ENCODE results near the gene PNPLA7. TPM values are rescaled to one million over a fixed set of nuclear protein-coding genes. Genes with fewer than 3 reads are reported as not detected.
A peak's percentile ranks its signal among the peaks of the same experiment; 100 is the strongest.

PNPLA7 gene
- total and polyA plus RNA-seq, 2 of the 4 experiments (the other 2 are of a cell fraction), result under 0.01 to 0.89 TPM

DNA sequence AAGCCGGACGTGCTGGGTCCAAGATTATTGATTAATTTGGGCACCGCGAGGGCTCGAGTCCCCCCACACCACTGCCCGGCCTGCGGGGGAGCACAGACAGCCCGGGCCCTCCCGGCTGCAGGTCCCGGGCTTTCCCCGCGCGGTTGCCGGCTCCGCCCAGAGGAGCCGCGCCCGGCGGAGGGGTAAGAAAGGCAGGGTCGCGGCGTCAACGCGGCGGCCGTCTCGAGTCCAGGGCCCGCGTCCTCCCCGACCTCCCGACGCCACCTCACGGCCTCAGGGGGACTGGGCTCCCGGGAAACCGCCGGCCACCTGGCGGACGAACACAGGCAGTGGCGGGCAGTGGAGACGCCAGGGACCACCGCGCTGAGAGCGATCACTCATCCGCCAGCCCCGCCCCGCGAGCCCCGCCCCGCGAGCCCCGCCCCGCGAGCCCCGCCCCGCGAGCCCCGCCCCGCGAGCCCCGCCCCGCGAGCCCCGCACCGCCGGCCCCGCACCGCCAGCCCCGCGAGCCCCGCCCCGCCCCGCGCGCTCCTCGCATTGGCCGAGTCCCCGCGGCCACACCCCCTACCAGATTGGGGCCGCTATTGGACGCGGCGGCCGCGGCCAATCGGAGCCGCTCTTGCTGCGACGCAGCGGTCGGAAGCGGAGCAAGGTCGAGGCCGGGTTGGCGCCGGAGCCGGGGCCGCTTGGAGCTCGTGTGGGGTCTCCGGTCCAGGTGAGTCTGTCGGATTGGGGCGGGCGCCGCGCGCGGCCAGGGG lies 1.2 kb upstream of the PNPLA7 start, which contains the start of gene MRPL41:
Gene MRPL41 (plus strand): TSS at position 616 of the 758 bp plus-strand sequence. CDS start 203 bp downstream, outside the sequence.
- peak within 1 kb of the TSS; percentile 98 for H2AFZ ChIP-seq (replicated peaks; ENCODE audit: low read length, poor library complexity)
- no peak within 1 kb of the TSS for H3K18ac ChIP-seq (ENCODE audit: low read depth, low read length)
- H3K79me1 ChIP-seq (ENCODE audit: low read depth in 1 of 2, low read length in 2 of 2), result peaks cover 13 to 29% of the 10 kb centered on the region in 2 experiments
- CTCF ChIA-PET, result interaction anchor here (1.2 kb wide), 1 partner anchor 16 kb away, joined by 7 read pairs; no protein-coding TSS in a partner anchor
- DNase-seq, result peak; percentile 68
- H2BK15ac ChIP-seq (ENCODE audit: low read depth, low read length), result no peak within 1 kb of the TSS; the same call in 2 of the 3 replicates
- H3K4ac ChIP-seq (ENCODE audit: low read depth, low read length), result peak within 1 kb of the TSS; percentile 68
- H3K27ac ChIP-seq (ENCODE audit: insufficient read depth, low read length), result peak within 1 kb of the TSS; percentile 57
- no peak within 1 kb of the TSS for H2BK20ac ChIP-seq (ENCODE audit: low read depth, low read length)
- no peaks in the 10 kb centered on the region for H3K9me3 ChIP-seq (ENCODE audit: control insufficient read depth, insufficient read depth, low read length)
- no peak within 1 kb of the TSS for H2BK120ac ChIP-seq (ENCODE audit: low read depth, low read length)
- no peak within 1 kb of the TSS for H4K91ac ChIP-seq (ENCODE audit: insufficient read depth, low read depth, low read length)
- no peak within 1 kb of the TSS for H3K56ac ChIP-seq (ENCODE audit: extremely low read depth, insufficient read depth, low read length)
- H3K9me1 ChIP-seq (ENCODE audit: insufficient read depth, low read length), result no peaks in the 10 kb centered on the region
- peaks cover 5% of the 10 kb centered on the region; the same call in 1 of the 2 replicates for H3K4me1 ChIP-seq (ENCODE audit: control insufficient read depth, insufficient read depth, low read length)
- dilution Hi-C loops (cut with HindIII; ENCODE audit: low sequenced_read_pairs, unreplicated experiment), result no loop called here
- POLR2A ChIA-PET (ENCODE audit: unreplicated experiment), result no interaction called here
- H4K8ac ChIP-seq (ENCODE audit: low read depth in 2 of 2, low read length in 2 of 2), result peak within 1 kb of the TSS; percentile 77 to 80; a peak in 3 of 4 replicates
- H3K36me3 ChIP-seq (ENCODE audit: control insufficient read depth, insufficient read depth, low read length), result peaks cover 19% of the 10 kb centered on the region
- H4K5ac ChIP-seq (ENCODE audit: low read depth, low read length), result peak within 1 kb of the TSS; percentile 30; the same call in 1 of the 2 replicates
- H3K4me2 ChIP-seq (ENCODE audit: low read depth, low read length), result peak within 1 kb of the TSS; percentile 95
- WGBS, 2 experiments (ENCODE audit: extremely low coverage in 2 of 2, insufficient read length in 1 of 2), result 1% methylated on average over 47 of the region's 106 CpGs; no CpG with 5 or more reads in 1 of the 2 experiments
- H3K9ac ChIP-seq (ENCODE audit: low read depth, low read length), result peak within 1 kb of the TSS; percentile 69
- peak within 1 kb of the TSS; percentile 21 for H2BK5ac ChIP-seq (ENCODE audit: low read depth, low read length, poor library complexity, severe bottlenecking)
- BruUV-seq (replicated peaks), result no TSS peak
- H3K4me3 ChIP-seq (ENCODE audit: insufficient read depth, low read depth, low read length), result peak within 1 kb of the TSS; percentile 85
- 0 out of 2 replicates have a peak, but pooled peaks cover 9% of the 10 kb centered on the region for H4K20me1 ChIP-seq (ENCODE audit: insufficient read depth, low read length)
- intact Hi-C loops (cut with micrococcal nuclease), result no loop called here
- H2AK5ac ChIP-seq (ENCODE audit: low read depth, low read length), result peak within 1 kb of the TSS; percentile 85
- peak; percentile 92 for ATAC-seq (ENCODE audit: low read depth)
- H3K23ac ChIP-seq (ENCODE audit: low read depth, low read length), result peak within 1 kb of the TSS; percentile 10; the same call in 1 of the 2 replicates
- H3K14ac ChIP-seq (replicated peaks; ENCODE audit: low read depth, low read length), result peak within 1 kb of the TSS; percentile 45; the same call in 1 of the 2 replicates
- H2AK9ac ChIP-seq (replicated peaks; ENCODE audit: low read depth, low read length, poor library complexity), result peak within 1 kb of the TSS; percentile 96
- in situ Hi-C loops (cut with MboI; ENCODE audit: low sequenced_read_pairs), result no loop called here
- H3K27me3 ChIP-seq (ENCODE audit: control insufficient read depth, insufficient read depth, low read length), result no peaks in the 10 kb centered on the region
- no peak for TF ChIP-seq RCOR1 (IDR thresholded peaks at IDR 0.05; ENCODE audit: insufficient replicate concordance, low read length)
- TF ChIP-seq, protein P1, sequence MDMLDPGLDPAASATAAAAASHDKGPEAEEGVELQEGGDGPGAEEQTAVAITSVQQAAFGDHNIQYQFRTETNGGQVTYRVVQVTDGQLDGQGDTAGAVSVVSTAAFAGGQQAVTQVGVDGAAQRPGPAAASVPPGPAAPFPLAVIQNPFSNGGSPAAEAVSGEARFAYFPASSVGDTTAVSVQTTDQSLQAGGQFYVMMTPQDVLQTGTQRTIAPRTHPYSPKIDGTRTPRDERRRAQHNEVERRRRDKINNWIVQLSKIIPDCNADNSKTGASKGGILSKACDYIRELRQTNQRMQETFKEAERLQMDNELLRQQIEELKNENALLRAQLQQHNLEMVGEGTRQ (IDR thresholded peaks at IDR 0.05; ENCODE audit: low read depth, low read length), result no peak
- TF ChIP-seq POLR2A (IDR thresholded peaks at IDR 0.05; ENCODE audit: low read depth, low read length), result peak; percentile 55; the same call in 1 of the 2 replicates
- no peak for TF ChIP-seq FOS (IDR thresholded peaks at IDR 0.05; ENCODE audit: low read depth, low read length)
- TF ChIP-seq, protein P2, sequence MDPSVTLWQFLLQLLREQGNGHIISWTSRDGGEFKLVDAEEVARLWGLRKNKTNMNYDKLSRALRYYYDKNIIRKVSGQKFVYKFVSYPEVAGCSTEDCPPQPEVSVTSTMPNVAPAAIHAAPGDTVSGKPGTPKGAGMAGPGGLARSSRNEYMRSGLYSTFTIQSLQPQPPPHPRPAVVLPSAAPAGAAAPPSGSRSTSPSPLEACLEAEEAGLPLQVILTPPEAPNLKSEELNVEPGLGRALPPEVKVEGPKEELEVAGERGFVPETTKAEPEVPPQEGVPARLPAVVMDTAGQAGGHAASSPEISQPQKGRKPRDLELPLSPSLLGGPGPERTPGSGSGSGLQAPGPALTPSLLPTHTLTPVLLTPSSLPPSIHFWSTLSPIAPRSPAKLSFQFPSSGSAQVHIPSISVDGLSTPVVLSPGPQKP (IDR thresholded peaks at IDR 0.05; ENCODE audit: borderline replicate concordance, low read depth, low read length), result no peak
- TF ChIP-seq MAZ (IDR thresholded peaks at IDR 0.05; ENCODE audit: borderline replicate concordance, low read depth, low read length), result peak; percentile 8; the same call in 1 of the 2 replicates
- no peak for TF ChIP-seq NFE2L2 (IDR thresholded peaks at IDR 0.05; ENCODE audit: low read depth, low read length)
- no peak for TF ChIP-seq BHLHE40 (IDR thresholded peaks at IDR 0.05; ENCODE audit: low read depth, low read length)
- no peak for TF ChIP-seq RFX5 (IDR thresholded peaks at IDR 0.05; ENCODE audit: low read depth, low read length)
- TF ChIP-seq CHD1 (IDR thresholded peaks at IDR 0.05; ENCODE audit: low read depth, low read length), result no peak
- TF ChIP-seq RAD21 (IDR thresholded peaks at IDR 0.05; ENCODE audit: low read length), result peak; percentile 23
- TF ChIP-seq MXI1 (IDR thresholded peaks at IDR 0.05; ENCODE audit: borderline replicate concordance, low read depth, low read length), result 0 out of 2 replicates have a peak, but pooled peaks have one; percentile 18
- no peak; the same call in 1 of the 2 replicates for TF ChIP-seq SMC3 (IDR thresholded peaks at IDR 0.05; ENCODE audit: low read depth, low read length)
- no peak for TF ChIP-seq MAFK (IDR thresholded peaks at IDR 0.05; ENCODE audit: low read depth, low read length)

Measured in IMR-90 (cell line).